Pancreas (tissue), 10 donors: Measurements from ENCODE around the gene ZNF296. TPM values are rescaled to one million over a fixed set of nuclear protein-coding genes. Genes with fewer than 3 reads are reported as not detected.

Experiments used
- ATAC-seq, 4 donors: fragments of 200-7000 bp; cut with Tn5 transposase; one replicate each; pipeline versions ENCODE4 v1.8.0 to v1.9.1; 2020; ENCODE audit warnings: mild to moderate bottlenecking in 4 of 4, moderate library complexity in 4 of 4
- DNase-seq, 6 donors: peaks; one replicate each; pipeline ENCODE4 v3.0.0-alpha.2; 2020
- FAIRE-seq: peaks from 2 replicates; lab custom pipeline; 2012; peaks lifted over from hg19 to GRCh38; lab: Jason Lieb, UNC
- H3K27ac ChIP-seq, 4 donors: fragments of 200-600 bp; sonication (generic); 1 replicate in 3 of 4; 2 replicates in 1 of 4; pipeline versions ENCODE4 v1.5.0 to v1.8.0; 2020
- H3K27me3 ChIP-seq, 4 donors: fragments of 200-600 bp; one replicate each; pipeline ENCODE4 v1.8.0; 2021
- H3K36me3 ChIP-seq, 3 donors: fragments of 200-600 bp; sonication (generic) in 1 of 3; one replicate each; pipeline versions ENCODE4 v1.5.0 to v1.8.0; 2020 to 2021
- H3K4me1 ChIP-seq, 3 donors: fragments of 200-600 bp; one replicate each; pipeline ENCODE4 v1.8.0; 2021
- H3K4me3 ChIP-seq, 4 donors: fragments of 200-600 bp; sonication (generic) in 2 of 4; one replicate each; pipeline versions ENCODE4 v1.5.0 to v1.8.0; 2020 to 2021
- H3K9me3 ChIP-seq, 4 donors: fragments of 200-600 bp; one replicate each; pipeline ENCODE4 v1.8.0; 2021
- CTCF ChIP-seq, 4 donors: fragments of 200-600 bp; sonication (generic) in 3 of 4; IDR thresholded peaks; one replicate each; pipeline versions ENCODE4 v1.5.0 to v1.8.0; 2021; ENCODE audit warnings: antibody characterized with exemption in 4 of 4
- WGBS, 2 donors: extraction: QIAGEN DNeasy Blood & Tissue Kit; methylation state at CpG; one replicate each; pipeline ENCODE4 v1.1.7; 2013; 5-methylcytosine and 5-hydroxymethylcytosine counted together
- intact Hi-C, 3 donors: fragments of 100-400 bp; cut with DNase I; formaldehyde crosslinking; loops; one replicate each; pipeline versions ENCODE4 v1.11.1 to v1.14.2; 2022
- polyA plus RNA-seq, 2 donors: library from polyadenylated mRNA; stranded (reverse); fragments of 200-250 nt; gene quantifications; one replicate each; pipeline ENCODE4 v1.2.3, GENCODE V29; 2013
- total RNA-seq, 6 donors: library from RNA; stranded (reverse); fragmentation: NEBNext Ultra II Directional in 4 of 6; extraction: Animal tissue kit (Norgen Biotek cat#: 25700) in 4 of 6; gene quantifications; one replicate each; pipeline versions ENCODE4 v1.2.1 to v1.2.4, GENCODE V29; 2021 to 2023
- donor health status: healthy with polysubstance abuse.
- donor health status: DM: no; HTN: no; CAD: no; lungs with moderate emphysema.
- donor health status: DM: no; HTN: no; CAD: no.
- donor health status: control.
- donor health status: control.
- donor health status: Bipolar disorder and iron deficiency.
- donor health status: DM: yes; HTN: yes; CAD: no.
- donor health status: DM: no; HTN: no; CAD: no.
- donor health status: DM: no; HTN: no; CAD: no.
- donor health status: DM: yes; HTN: yes; CAD: no.

ZNF296 gene
- total and polyA plus RNA-seq, 8 donors, result 0.15 to 2.1 (median 0.47) TPM

GRCh38 chr19:45047188-45047797 is 29.0 kb downstream of the ZNF296 start:
- peaks cover 0 to 21% (median 9%) of the 10 kb centered on the region in 3 donors for H3K36me3 ChIP-seq
- no peak for ATAC-seq
- no peak for TF ChIP-seq CTCF (IDR thresholded peaks at IDR 0.05)
- no peaks in the 10 kb centered on the region for H3K27me3 ChIP-seq
- no peak overlapping the region for H3K4me3 ChIP-seq
- intact Hi-C loops, result no loop called here
- 87% methylated on average over 7 of the region's 7 CpGs for WGBS, 2 donors
- no peak overlapping the region for H3K27ac ChIP-seq
- DNase-seq, result no peak
- peaks cover 11 to 45% (median 28%) of the 10 kb centered on the region in 3 donors for H3K4me1 ChIP-seq
- H3K9me3 ChIP-seq, result no peaks in the 10 kb centered on the region
- no peak for FAIRE-seq

- TF ChIP-seq CTCF (IDR thresholded peaks at IDR 0.05), result no peak
- DNase-seq, result no peak
- Histone ChIP-seq H3K9me3 (no peaks in the 10 kb centered on the region), H3K36me3 (peaks cover 0 to 28% (median 9%) of the 10 kb centered on the region in 3 donors), H3K27me3 (no peaks in the 10 kb centered on the region), H3K4me3 (no peak overlapping the region), H3K4me1 (peaks cover 11 to 45% (median 31%) of the 10 kb centered on the region in 3 donors), H3K27ac (peak overlapping the region in 2 of 4 donors; percentile 18 to 23)
- no peak for FAIRE-seq
- ATAC-seq, result no peak
- WGBS, 2 donors, result 56 to 67% methylated on average over 7 of the region's 7 CpGs
- intact Hi-C loops, result no loop called here
Measured at GRCh38 chr19:45046355-45046754, 29.9 kb downstream of the ZNF296 start.

- ATAC-seq, result peak; percentile 76 to 91 (median 89)
Measured at GRCh38 chr19:45045671-45046353, 30.5 kb downstream of the ZNF296 start.

GRCh38 chr19:45041125-45041524 is 35.2 kb downstream of the ZNF296 start:
- Histone ChIP-seq H3K27ac (no peak overlapping the region), H3K4me3 (no peak overlapping the region), H3K4me1 (peaks cover 19 to 25% (median 20%) of the 10 kb centered on the region in 3 donors), H3K9me3 (no peaks in the 10 kb centered on the region), H3K36me3 (peaks cover 0 to 42% (median 9%) of the 10 kb centered on the region in 3 donors), H3K27me3 (no peaks in the 10 kb centered on the region)
- FAIRE-seq (no peak), DNase-seq (no peak), ATAC-seq (no peak)
- 92% methylated on average over 6 of the region's 6 CpGs for WGBS, 2 donors
- intact Hi-C loops, result no loop called here
- TF ChIP-seq CTCF (IDR thresholded peaks at IDR 0.05), result no peak

More at GRCh38 chr19:45045671-45046353, 30.5 kb downstream of the ZNF296 start:
- DNase-seq, result no peak
- Histone ChIP-seq H3K27ac (peak overlapping the region in 2 of 4 donors; percentile 18 to 23), H3K4me1 (peaks cover 14 to 45% (median 32%) of the 10 kb centered on the region in 3 donors), H3K36me3 (peaks cover 0 to 32% (median 9%) of the 10 kb centered on the region in 3 donors), H3K9me3 (no peaks in the 10 kb centered on the region), H3K4me3 (peak overlapping the region in 1 of 4 donors; percentile 1), H3K27me3 (no peaks in the 10 kb centered on the region)
- WGBS, 2 donors, result 17 to 18% methylated on average over 14 of the region's 14 CpGs
- FAIRE-seq, result no peak
- no peak for TF ChIP-seq CTCF (IDR thresholded peaks at IDR 0.05)
- intact Hi-C loops, result no loop called here
